GM04503 (cell line): ENCODE results near the gene SLC22A25.
"Not testable (repeated sequence)": the region's sequence is repeated elsewhere in the genome, so short reads cannot be mapped to it uniquely, and the experiment has no call there.

Experiments
- DNase-seq: peaks from one replicate; pipeline ENCODE4 v3.0.0-alpha.2; 2012; ENCODE audit warnings: low read depth

The SLC22A25 gene

GRCh38 chr11:63243533-63243932 is at the start of gene SLC22A25:
Gene SLC22A25, minus strand, starts transcription at chr11:63243599. Its CDS starts 13,947 bp downstream, at chr11:63229652.
- no peak for DNase-seq

- no peak for DNase-seq
Measured at GRCh38 chr11:63290285-63290684, 46.9 kb upstream of the SLC22A25 start.

- DNase-seq = no peak
Measured at GRCh38 chr11:63289658-63290057, 46.3 kb upstream of the SLC22A25 start.

- no peak for DNase-seq
Measured at GRCh38 chr11:63282579-63282978, 39.2 kb upstream of the SLC22A25 start.

- DNase-seq = no peak
Measured at GRCh38 chr11:63280920-63281319, 37.5 kb upstream of the SLC22A25 start.

GRCh38 chr11:63277345-63277943 is 34.0 kb upstream of the SLC22A25 start:
- DNase-seq = no peak

GRCh38 chr11:63274776-63275175 is 31.4 kb upstream of the SLC22A25 start:
- no peak for DNase-seq

- DNase-seq = no peak
Measured at GRCh38 chr11:63273685-63274084, 30.3 kb upstream of the SLC22A25 start.

- DNase-seq = no peak
Measured at GRCh38 chr11:63262547-63262946, 19.1 kb upstream of the SLC22A25 start.

GRCh38 chr11:63251312-63251711 is 7.9 kb upstream of the SLC22A25 start:
- DNase-seq = no peak

- DNase-seq = no peak
Measured at GRCh38 chr11:63250162-63251050, 7.0 kb upstream of the SLC22A25 start.

- no peak for DNase-seq
Measured at GRCh38 chr11:63248966-63249365, 5.6 kb upstream of the SLC22A25 start.

- not testable (repeated sequence) for DNase-seq
Measured at GRCh38 chr11:63247237-63248002, 4.0 kb upstream of the SLC22A25 start.

- DNase-seq = no peak
Measured at GRCh38 chr11:63246045-63246444, 2.6 kb upstream of the SLC22A25 start.

GRCh38 chr11:63244862-63245261 is 1.5 kb upstream of the SLC22A25 start:
- no peak for DNase-seq

- DNase-seq = no peak
Measured at GRCh38 chr11:63242089-63242781, 1.2 kb downstream of the SLC22A25 start.

GRCh38 chr11:63240791-63241379 is 2.5 kb downstream of the SLC22A25 start:
- DNase-seq = no peak

GRCh38 chr11:63240098-63240497 is 3.3 kb downstream of the SLC22A25 start:
- DNase-seq = no peak

GRCh38 chr11:63239254-63239653 is 4.1 kb downstream of the SLC22A25 start:
- no peak for DNase-seq

- DNase-seq = no peak
Measured at GRCh38 chr11:63237413-63237812, 6.0 kb downstream of the SLC22A25 start.
